Smooth muscle cell (in vitro differentiated cells): ENCODE results near the gene DDHD1. TPM values are rescaled to one million over a fixed set of nuclear protein-coding genes. Genes with fewer than 3 reads are reported as not detected.

Source experiments
- DNase-seq: peaks from one replicate; lab custom pipeline; 2025; ENCODE audit not compliant: unreplicated experiment; lab: John Stamatoyannopoulos, UW
- H2AFZ ChIP-seq: fragments of 200-600 bp; sonication (generic); 2 replicates; pipeline ENCODE4 v1.6.0; 2016; ENCODE audit warnings: antibody characterized with exemption, low read depth, mild to moderate bottlenecking
- H3F3A ChIP-seq: fragments of 200-600 bp; sonication (generic); 2 replicates; pipeline ENCODE4 v1.6.0; 2017; ENCODE audit warnings: antibody characterized with exemption, low read depth
- H3K27ac ChIP-seq: fragments of 200-600 bp; sonication (generic); 2 replicates; pipeline ENCODE4 v1.5.1; 2016; ENCODE audit warnings: low read depth, mild to moderate bottlenecking
- H3K27me3 ChIP-seq: fragments of 200-600 bp; sonication (generic); 2 replicates; pipeline ENCODE4 v1.6.1; 2016; ENCODE audit warnings: low read depth, mild to moderate bottlenecking
- H3K36me3 ChIP-seq: fragments of 200-600 bp; sonication (generic); 2 replicates; pipeline ENCODE4 v1.5.1; 2016; ENCODE audit warnings: low read depth
- H3K4me1 ChIP-seq: fragments of 200-600 bp; sonication (generic); 2 replicates; pipeline ENCODE4 v1.5.1; 2016; ENCODE audit warnings: low read depth
- H3K4me2 ChIP-seq: fragments of 200-600 bp; sonication (generic); 2 replicates; pipeline ENCODE4 v1.6.0; 2016; ENCODE audit warnings: mild to moderate bottlenecking
- H3K4me3 ChIP-seq: fragments of 200-600 bp; sonication (generic); 2 replicates; pipeline ENCODE4 v1.5.1; 2016; ENCODE audit warnings: mild to moderate bottlenecking
- H3K79me2 ChIP-seq: fragments of 200-600 bp; sonication (generic); 2 replicates; pipeline ENCODE4 v1.6.0; 2016; ENCODE audit warnings: low read depth, mild to moderate bottlenecking
- H3K9ac ChIP-seq: fragments of 200-600 bp; sonication (generic); 2 replicates; pipeline ENCODE4 v1.6.0; 2016; ENCODE audit warnings: low read depth
- H3K9me3 ChIP-seq: fragments of 200-600 bp; sonication (generic); replicated peaks from 2 replicates; pipeline ENCODE4 v1.5.1; 2016; ENCODE audit warnings: low read depth
- H4K20me1 ChIP-seq: fragments of 200-600 bp; sonication (generic); 2 replicates; pipeline ENCODE4 v1.6.0; 2016; ENCODE audit warnings: low read depth
- CTCF ChIP-seq: fragments of 200-600 bp; sonication (generic); IDR thresholded peaks from 2 replicates; pipeline ENCODE4 v1.5.1; 2017; ENCODE audit warnings: borderline replicate concordance, mild to moderate bottlenecking, antibody characterized with exemption; ENCODE audit not compliant: insufficient read depth, poor library complexity, severe bottlenecking
- WGBS: methylation state at CpG from one replicate; pipeline ENCODE4 v1.1.7; 2016; ENCODE audit warnings: low lambda C conversion rate; 5-methylcytosine and 5-hydroxymethylcytosine counted together
- polyA plus RNA-seq: library from polyadenylated mRNA; unstranded; fragments of >200 nt; fragmentation: Nextera tagmentation; extraction: Ambion mirVana; gene quantifications from 2 replicates; pipeline ENCODE4 v1.2.1, GENCODE V29; 2016
- total RNA-seq: library from RNA; depleted of rRNA; stranded (reverse); fragments of >200 nt; gene quantifications from 2 replicates; pipeline ENCODE4 v1.2.3, GENCODE V29; 2014

The DDHD1 gene
- total and polyA plus RNA-seq, 2 experiments from 2014 or later = 4.0 to 7.8 TPM

DNA sequence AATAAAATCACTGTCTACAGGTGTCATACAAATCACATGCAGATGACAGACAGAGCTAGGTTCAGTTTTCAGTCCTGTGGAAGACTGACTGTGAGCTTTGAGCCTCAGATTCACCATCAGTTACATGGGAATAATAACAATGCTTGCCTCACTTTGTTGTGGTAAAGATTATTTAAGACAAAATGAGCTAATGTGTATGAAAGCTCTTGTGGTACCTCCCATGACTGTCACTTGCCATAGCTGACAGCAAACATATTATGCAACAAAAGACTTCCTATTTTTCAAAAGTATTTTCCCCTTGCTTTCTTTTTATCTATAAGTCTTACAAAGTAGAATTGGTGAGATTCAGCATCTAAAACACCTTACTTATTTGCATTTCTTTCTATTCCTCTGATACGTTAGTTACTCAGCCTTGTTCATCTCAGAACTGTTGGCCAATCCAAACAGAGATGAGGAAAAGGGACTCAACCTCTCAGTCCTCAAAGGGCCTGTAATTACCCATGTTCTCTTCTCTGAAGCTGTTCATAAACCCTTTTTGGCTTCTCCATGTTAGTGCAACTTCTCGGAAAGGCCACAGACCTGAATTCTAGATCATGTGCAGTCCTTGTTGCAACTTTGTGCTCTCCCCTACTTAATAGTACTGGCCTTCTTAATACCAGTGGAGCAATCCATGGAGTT lies 8.8 kb upstream of the DDHD1 start:
- H4K20me1 ChIP-seq = no peaks in the 10 kb centered on the region
- H3K4me1 ChIP-seq = no peaks in the 10 kb centered on the region
- no peak for TF ChIP-seq CTCF
- H3F3A ChIP-seq = no peaks in the 10 kb centered on the region
- no peak overlapping the region for H3K4me2 ChIP-seq
- no peak overlapping the region for H2AFZ ChIP-seq
- no peak for DNase-seq
- WGBS = 91% methylated on average over 2 of the region's 2 CpGs
- H3K27ac ChIP-seq = no peak overlapping the region
- no peaks in the 10 kb centered on the region for H3K27me3 ChIP-seq
- no peak overlapping the region for H3K9ac ChIP-seq
- H3K4me3 ChIP-seq = no peak overlapping the region
- H3K9me3 ChIP-seq = no peaks in the 10 kb centered on the region
- no peaks in the 10 kb centered on the region for H3K36me3 ChIP-seq
- H3K79me2 ChIP-seq = no peaks in the 10 kb centered on the region

- no peak for TF ChIP-seq CTCF
- no peaks in the 10 kb centered on the region for H3K9me3 ChIP-seq
- no peak overlapping the region for H3K4me3 ChIP-seq
- H3K36me3 ChIP-seq = no peaks in the 10 kb centered on the region
- peaks cover 4% of the 10 kb centered on the region for H3K4me1 ChIP-seq
- no peak overlapping the region for H3K9ac ChIP-seq
- no peak overlapping the region for H3K4me2 ChIP-seq
- WGBS = 95% methylated on average over 4 of the region's 4 CpGs
- H2AFZ ChIP-seq = no peak overlapping the region
- H4K20me1 ChIP-seq = peaks cover 5% of the 10 kb centered on the region
- DNase-seq = no peak
- peaks cover 8% of the 10 kb centered on the region for H3F3A ChIP-seq
- no peak overlapping the region for H3K27ac ChIP-seq
- H3K27me3 ChIP-seq = no peaks in the 10 kb centered on the region
- peaks cover under 1% of the 10 kb centered on the region for H3K79me2 ChIP-seq
Measured at GRCh38 chr14:53156238-53156637, 3.1 kb upstream of the DDHD1 start.

DNA sequence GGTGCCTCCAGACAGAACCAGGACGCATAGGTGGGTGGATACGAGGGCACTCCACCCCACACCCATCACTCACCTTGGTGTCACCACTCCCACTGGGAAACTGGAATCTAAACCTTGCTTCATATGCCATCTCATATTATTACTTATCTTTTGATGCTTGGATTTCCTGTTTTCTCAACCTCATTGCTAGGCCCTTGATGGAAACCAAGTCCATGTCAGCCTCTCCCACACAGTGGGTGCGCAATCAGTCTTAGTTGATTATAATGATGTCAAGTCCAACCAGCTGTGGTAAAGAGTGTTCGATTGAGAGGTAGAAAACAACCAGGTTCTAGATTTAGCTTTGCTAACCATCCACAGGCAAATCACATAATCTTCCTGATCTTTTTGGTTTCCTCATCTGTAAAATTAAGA lies 584 bp upstream of the DDHD1 start:
- no peak for TF ChIP-seq CTCF
- H3K79me2 ChIP-seq = peaks cover 23% of the 10 kb centered on the region

More for the DNA sequence above, 584 bp upstream of the DDHD1 start:
- no peaks in the 10 kb centered on the region for H3K36me3 ChIP-seq
- peaks cover 16% of the 10 kb centered on the region for H4K20me1 ChIP-seq
- no peak overlapping the region for H3K9ac ChIP-seq
- H2AFZ ChIP-seq = peak overlapping the region; percentile 86
- no peaks in the 10 kb centered on the region for H3K27me3 ChIP-seq
- peaks cover 8% of the 10 kb centered on the region for H3F3A ChIP-seq
- H3K9me3 ChIP-seq = no peaks in the 10 kb centered on the region
- peak overlapping the region; percentile 25 for H3K27ac ChIP-seq
- peak overlapping the region; percentile 91 for H3K4me2 ChIP-seq
- peak overlapping the region; percentile 82 for H3K4me3 ChIP-seq
- peaks cover 8% of the 10 kb centered on the region for H3K4me1 ChIP-seq
- DNase-seq = no peak
- 89% methylated on average over 4 of the region's 4 CpGs for WGBS
